Thoracic aorta (tissue), 2 donors: ENCODE data around the gene PDE4D. TPM values are rescaled to one million over a fixed set of nuclear protein-coding genes. Genes with fewer than 3 reads are reported as not detected.

Experiments used
- ATAC-seq: fragments of 150-250 bp; one replicate; pipeline ENCODE4 v1.8.0; 2017; ENCODE audit warnings: low read depth; ENCODE audit not compliant: insufficient number of reproducible peaks, low FRiP score
- DNase-seq: peaks from one replicate; pipeline ENCODE4 v3.0.0-alpha.2; 2020; ENCODE audit warnings: low spot score
- H3K27ac ChIP-seq, 2 donors: fragments of 200-600 bp; sonication (generic); 1 replicate in 1 of 2; 2 replicates in 1 of 2; pipeline ENCODE4 v1.5.1; 2016; ENCODE audit warnings: mild to moderate bottlenecking in 2 of 2, moderate library complexity in 2 of 2
- H3K27me3 ChIP-seq: fragments of 200-600 bp; sonication (generic); replicated peaks from 2 replicates; pipeline ENCODE4 v1.6.0; 2016; ENCODE audit warnings: mild to moderate bottlenecking; ENCODE audit not compliant: insufficient read depth
- H3K36me3 ChIP-seq: fragments of 200-600 bp; sonication (generic); one replicate; pipeline ENCODE4 v1.5.1; 2016
- H3K4me1 ChIP-seq, 2 donors: fragments of 200-600 bp; sonication (generic); 1 replicate in 1 of 2; 2 replicates in 1 of 2; pipeline versions ENCODE4 v1.5.1 to v1.6.0; 2016; ENCODE audit warnings: low read depth in 2 of 2, mild to moderate bottlenecking in 1 of 2; ENCODE audit not compliant: control insufficient read depth in 1 of 2
- H3K4me3 ChIP-seq: fragments of 200-600 bp; sonication (generic); 2 replicates; pipeline ENCODE4 v1.5.1; 2016; ENCODE audit warnings: mild to moderate bottlenecking
- H3K9me3 ChIP-seq: fragments of 200-600 bp; sonication (generic); 2 replicates; pipeline ENCODE4 v1.5.1; 2016
- CTCF ChIP-seq: fragments of 200-600 bp; sonication (generic); IDR thresholded peaks from one replicate; pipeline ENCODE4 v1.5.1; 2019; ENCODE audit warnings: antibody characterized with exemption
- total RNA-seq, 2 donors: library from RNA; depleted of rRNA; stranded (reverse); fragments of >200 nt; gene quantifications; one replicate each; pipeline versions ENCODE4 v1.1.0 to v1.2.3, GENCODE V29; 2016

The PDE4D gene
- total RNA-seq, 2 donors from 2014 or later, result 34.0 to 85.8 TPM

- Histone ChIP-seq H3K27me3 (no peaks in the 10 kb centered on the region), H3K4me3 (no peak overlapping the region)
- no peak for ATAC-seq
Observed at GRCh38 chr5:59430066-59430685, 463.4 kb downstream of the PDE4D start.

GRCh38 chr5:59428391-59428790 lies 465.1 kb downstream of the PDE4D start:
- DNase-seq (no peak), ATAC-seq (no peak)
- Histone ChIP-seq H3K4me3 (no peak overlapping the region), H3K27ac (no peak overlapping the region), H3K27me3 (no peaks in the 10 kb centered on the region), H3K4me1 (no peaks in the 10 kb centered on the region), H3K9me3 (no peaks in the 10 kb centered on the region), H3K36me3 (no peaks in the 10 kb centered on the region)
- TF ChIP-seq CTCF, result no peak

More at GRCh38 chr5:59430066-59430685, 463.4 kb downstream of the PDE4D start:
- no peak for TF ChIP-seq CTCF
- Histone ChIP-seq H3K9me3 (no peaks in the 10 kb centered on the region), H3K27ac (no peak overlapping the region), H3K4me1 (no peaks in the 10 kb centered on the region), H3K36me3 (no peaks in the 10 kb centered on the region)
- DNase-seq, result no peak

DNA sequence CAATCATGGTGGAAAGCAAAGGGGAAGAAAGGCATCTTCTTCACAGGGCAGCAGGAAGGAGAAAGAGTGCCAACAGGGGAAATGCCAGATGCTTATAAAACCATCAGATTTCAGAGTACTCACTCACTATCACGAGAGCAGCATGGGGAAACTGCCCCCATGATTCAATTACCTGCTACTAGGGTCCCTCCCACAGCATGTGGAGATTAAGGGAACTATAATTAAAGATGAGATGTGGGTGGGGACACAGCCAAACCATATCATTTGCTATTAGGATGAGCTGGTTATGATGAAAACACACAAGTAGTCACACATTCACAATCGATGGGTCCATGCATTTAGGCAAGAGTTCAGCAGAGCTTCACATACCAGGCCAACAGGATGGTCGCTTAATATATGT lies 469.0 kb downstream of the PDE4D start:
- Histone ChIP-seq H3K4me1 (no peaks in the 10 kb centered on the region), H3K27me3 (no peaks in the 10 kb centered on the region), H3K4me3 (no peak overlapping the region), H3K27ac (no peak overlapping the region), H3K36me3 (no peaks in the 10 kb centered on the region), H3K9me3 (no peaks in the 10 kb centered on the region)
- no peak for DNase-seq
- no peak for TF ChIP-seq CTCF
- no peak for ATAC-seq

GRCh38 chr5:59423021-59423420 lies 470.5 kb downstream of the PDE4D start:
- H3K9me3 ChIP-seq, result no peaks in the 10 kb centered on the region
- no peaks in the 10 kb centered on the region for H3K36me3 ChIP-seq
- no peak overlapping the region for H3K4me3 ChIP-seq
- no peaks in the 10 kb centered on the region for H3K27me3 ChIP-seq
- DNase-seq, result no peak
- no peaks in the 10 kb centered on the region for H3K4me1 ChIP-seq
- TF ChIP-seq CTCF, result no peak
- H3K27ac ChIP-seq, result no peak overlapping the region
- ATAC-seq, result no peak

DNA sequence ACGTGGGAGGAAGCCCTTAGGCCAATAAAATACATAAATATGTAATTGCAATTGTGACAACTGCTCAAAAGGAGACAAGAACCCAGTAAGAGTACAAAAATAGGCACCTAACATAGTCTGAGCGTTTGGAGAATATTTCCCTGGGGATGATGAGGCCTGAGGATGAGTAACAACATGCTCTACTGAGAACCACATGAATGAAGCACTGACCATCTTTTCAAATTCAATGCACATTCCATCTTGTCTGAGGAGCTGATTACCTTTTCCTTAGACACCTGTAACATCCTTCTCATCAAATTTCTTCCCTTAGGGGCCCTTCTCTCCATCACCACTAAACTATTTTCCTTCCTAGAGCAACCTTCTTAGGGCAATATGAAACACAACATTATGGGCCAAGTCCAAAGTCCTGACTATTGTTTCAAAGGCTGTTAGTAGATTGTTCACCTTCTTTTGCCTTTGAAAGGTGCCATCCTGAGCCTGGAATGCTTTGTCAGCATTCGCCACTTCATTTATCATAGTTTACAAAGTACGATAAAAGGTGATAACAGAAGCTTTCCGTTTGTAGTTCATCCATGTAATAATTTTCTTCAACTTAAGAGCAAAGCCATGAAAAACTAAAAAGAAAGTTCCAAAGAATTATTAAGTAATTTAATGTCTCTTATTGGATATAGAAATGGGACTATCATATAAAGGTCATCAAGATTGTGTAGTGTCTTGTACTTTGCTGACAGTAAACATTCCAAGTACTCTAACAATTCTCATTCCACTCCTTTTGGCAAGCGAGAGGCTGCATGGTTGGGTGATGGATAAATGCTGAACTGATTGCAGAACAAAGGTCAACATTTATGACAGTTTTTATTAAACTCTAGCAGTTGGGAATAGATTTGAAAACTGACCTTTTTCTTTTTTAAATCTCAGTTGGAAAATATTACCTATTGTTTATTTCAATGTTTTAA lies 471.3 kb downstream of the PDE4D start:
- H3K27me3 ChIP-seq, result no peaks in the 10 kb centered on the region
- H3K4me3 ChIP-seq, result no peak overlapping the region
- no peaks in the 10 kb centered on the region for H3K4me1 ChIP-seq
- H3K36me3 ChIP-seq, result no peaks in the 10 kb centered on the region
- DNase-seq (no peak), ATAC-seq (no peak)
- no peaks in the 10 kb centered on the region for H3K9me3 ChIP-seq
- TF ChIP-seq CTCF, result no peak
- no peak overlapping the region for H3K27ac ChIP-seq
